ENCODE data around the gene RAB30. TPM values are rescaled to one million over a fixed set of nuclear protein-coding genes. Genes with fewer than 3 reads are reported as not detected.

The RAB30 gene
- total RNA-seq, 1 donor from 2014 or later, result 3.7 TPM

GRCh38 chr11:82999232-82999631 is 72.5 kb downstream of the RAB30 start:
- H3K27me3 ChIP-seq (ENCODE audit: control insufficient read depth, insufficient read depth, low read length), result no peaks in the 10 kb centered on the region
- no peak for FAIRE-seq
- no peaks in the 10 kb centered on the region for H3K36me3 ChIP-seq (ENCODE audit: control insufficient read depth, insufficient read depth, low read length)
- no peak for DNase-seq (ENCODE audit: low read depth)
- H3K4me3 ChIP-seq (ENCODE audit: low read depth, low read length), result no peak overlapping the region
- TF ChIP-seq, protein P1, sequence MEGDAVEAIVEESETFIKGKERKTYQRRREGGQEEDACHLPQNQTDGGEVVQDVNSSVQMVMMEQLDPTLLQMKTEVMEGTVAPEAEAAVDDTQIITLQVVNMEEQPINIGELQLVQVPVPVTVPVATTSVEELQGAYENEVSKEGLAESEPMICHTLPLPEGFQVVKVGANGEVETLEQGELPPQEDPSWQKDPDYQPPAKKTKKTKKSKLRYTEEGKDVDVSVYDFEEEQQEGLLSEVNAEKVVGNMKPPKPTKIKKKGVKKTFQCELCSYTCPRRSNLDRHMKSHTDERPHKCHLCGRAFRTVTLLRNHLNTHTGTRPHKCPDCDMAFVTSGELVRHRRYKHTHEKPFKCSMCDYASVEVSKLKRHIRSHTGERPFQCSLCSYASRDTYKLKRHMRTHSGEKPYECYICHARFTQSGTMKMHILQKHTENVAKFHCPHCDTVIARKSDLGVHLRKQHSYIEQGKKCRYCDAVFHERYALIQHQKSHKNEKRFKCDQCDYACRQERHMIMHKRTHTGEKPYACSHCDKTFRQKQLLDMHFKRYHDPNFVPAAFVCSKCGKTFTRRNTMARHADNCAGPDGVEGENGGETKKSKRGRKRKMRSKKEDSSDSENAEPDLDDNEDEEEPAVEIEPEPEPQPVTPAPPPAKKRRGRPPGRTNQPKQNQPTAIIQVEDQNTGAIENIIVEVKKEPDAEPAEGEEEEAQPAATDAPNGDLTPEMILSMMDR (IDR thresholded peaks at IDR 0.05; ENCODE audit: insufficient read depth, low read length, severe bottlenecking), result no peak

DNA sequence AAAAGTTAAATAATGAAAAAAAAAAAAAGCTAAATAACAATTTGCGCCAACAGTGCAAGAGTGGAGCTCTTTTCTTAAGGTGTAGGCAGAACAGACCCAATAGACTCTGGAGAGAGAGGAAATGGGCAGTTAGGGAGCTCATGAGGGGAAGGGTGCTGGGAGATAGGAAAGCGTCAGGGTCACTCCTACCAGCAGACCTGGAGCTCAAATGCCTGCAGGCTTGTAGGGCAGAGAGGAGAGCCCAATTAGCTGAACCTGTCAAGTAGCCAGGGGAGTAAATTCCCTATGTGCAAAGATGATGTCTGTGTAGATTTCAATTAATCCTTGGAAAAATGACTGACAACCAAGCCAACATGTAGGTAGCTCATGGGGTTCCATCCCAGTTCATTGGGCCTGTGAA is 73.0 kb downstream of the RAB30 start:
- DNase-seq (ENCODE audit: low read depth) (no peak), FAIRE-seq (no peak)
- no peaks in the 10 kb centered on the region for H3K27me3 ChIP-seq (ENCODE audit: control insufficient read depth, insufficient read depth, low read length)
- H3K4me3 ChIP-seq (ENCODE audit: low read depth, low read length), result no peak overlapping the region
- TF ChIP-seq, protein P1 (IDR thresholded peaks at IDR 0.05; ENCODE audit: insufficient read depth, low read length, severe bottlenecking), result no peak
- H3K36me3 ChIP-seq (ENCODE audit: control insufficient read depth, insufficient read depth, low read length), result peaks cover under 1% of the 10 kb centered on the region

DNA sequence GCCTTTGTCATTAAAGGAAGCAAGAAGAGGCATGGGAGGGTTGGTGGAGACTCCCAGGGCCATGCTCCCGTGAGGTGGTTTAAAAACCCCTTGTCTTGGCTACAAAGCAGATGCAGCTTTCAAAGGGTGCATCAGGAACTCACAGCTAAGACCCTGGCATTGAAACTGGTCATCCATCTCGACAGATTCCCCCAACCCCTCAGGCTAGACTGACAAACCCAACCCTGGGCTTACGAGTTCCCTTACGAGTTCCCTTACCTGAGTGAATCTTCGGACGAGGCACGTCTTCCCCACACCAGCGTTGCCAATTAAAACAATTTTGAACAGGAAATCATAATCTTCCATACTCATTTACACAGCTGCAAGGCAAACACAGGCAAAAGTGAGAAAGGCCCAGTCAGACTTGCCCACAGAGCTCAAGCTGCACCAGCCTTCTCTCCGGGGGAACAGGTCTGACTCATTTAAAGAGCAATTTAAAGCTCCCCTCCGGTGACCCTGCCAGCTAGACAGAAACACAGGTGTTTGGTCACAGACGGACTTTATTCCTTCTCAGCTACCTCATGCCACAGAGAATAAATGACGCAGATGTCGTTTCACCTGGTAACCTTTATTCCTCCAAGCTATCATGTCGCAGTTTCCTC is 74.6 kb downstream of the RAB30 start:
- FAIRE-seq (no peak), DNase-seq (ENCODE audit: low read depth) (peak; percentile 80)
- no peak overlapping the region for H3K4me3 ChIP-seq (ENCODE audit: low read depth, low read length)
- TF ChIP-seq, protein P1 (IDR thresholded peaks at IDR 0.05; ENCODE audit: insufficient read depth, low read length, severe bottlenecking), result no peak
- H3K27me3 ChIP-seq (ENCODE audit: control insufficient read depth, insufficient read depth, low read length), result no peaks in the 10 kb centered on the region
- peaks cover 2% of the 10 kb centered on the region for H3K36me3 ChIP-seq (ENCODE audit: control insufficient read depth, insufficient read depth, low read length)

GRCh38 chr11:82995754-82996398 is 75.8 kb downstream of the RAB30 start:
- Histone ChIP-seq H3K4me3 (ENCODE audit: low read depth, low read length) (no peak overlapping the region), H3K27me3 (ENCODE audit: control insufficient read depth, insufficient read depth, low read length) (no peaks in the 10 kb centered on the region), H3K36me3 (ENCODE audit: control insufficient read depth, insufficient read depth, low read length) (peaks cover 2% of the 10 kb centered on the region)
- peak; percentile 73 for DNase-seq (ENCODE audit: low read depth)
- TF ChIP-seq, protein P1 (IDR thresholded peaks at IDR 0.05; ENCODE audit: insufficient read depth, low read length, severe bottlenecking), result no peak
- FAIRE-seq, result no peak

- DNase-seq (ENCODE audit: low read depth) (no peak), FAIRE-seq (no peak)
- no peak overlapping the region for H3K4me3 ChIP-seq (ENCODE audit: low read depth, low read length)
- H3K27me3 ChIP-seq (ENCODE audit: control insufficient read depth, insufficient read depth, low read length), result no peaks in the 10 kb centered on the region
- H3K36me3 ChIP-seq (ENCODE audit: control insufficient read depth, insufficient read depth, low read length), result peaks cover 2% of the 10 kb centered on the region
- TF ChIP-seq, protein P1 (IDR thresholded peaks at IDR 0.05; ENCODE audit: insufficient read depth, low read length, severe bottlenecking), result no peak
Observed at GRCh38 chr11:82995235-82995634, 76.5 kb downstream of the RAB30 start.
